IMR-90 (cell line): ENCODE data around the gene ASTN2. TPM values are rescaled to one million over a fixed set of nuclear protein-coding genes. Genes with fewer than 3 reads are reported as not detected.

ENCODE experiments used
- ATAC-seq: fragments of 200-7000 bp; cut with Tn5 transposase; 2 replicates; pipeline ENCODE4 v1.9.1; 2020; ENCODE audit warnings: low read depth, mild to moderate bottlenecking, moderate library complexity
- BruUV-seq: library from RNA; stranded (reverse); fragments of 400-500 nt; replicated peaks from 2 replicates; lab custom pipeline; 2021; lab: Mats Ljungman, UMichigan
- CTCF ChIA-PET: fragments of 300-600 bp; formaldehyde crosslinking; extraction: SDS; loops from one replicate; lab custom pipeline; 2021; ENCODE audit warnings: antibody characterized with exemption; lab: Yijun Ruan, JAX
- POLR2A ChIA-PET: fragments of 300-600 bp; sonication (Branson Sonifier 250); formaldehyde crosslinking; loops from one replicate; lab custom pipeline; 2022; ENCODE audit warnings: antibody characterized with exemption; ENCODE audit not compliant: unreplicated experiment; lab: Charles Lee
- DNase-seq: peaks from one replicate; pipeline ENCODE4 v3.0.0; 2013
- H2AFZ ChIP-seq: replicated peaks from 2 replicates; pipeline ENCODE3; 2013; ENCODE audit warnings: low read length, mild to moderate bottlenecking; ENCODE audit not compliant: poor library complexity
- H2AK5ac ChIP-seq: 2 replicates; pipeline ENCODE4 v1.6.1; 2013; ENCODE audit warnings: low read depth, low read length, inconsistent platforms
- H2AK9ac ChIP-seq: replicated peaks from 2 replicates; pipeline ENCODE3; 2013; ENCODE audit warnings: mild to moderate bottlenecking, low read depth, low read length, moderate library complexity; ENCODE audit not compliant: poor library complexity
- H2BK120ac ChIP-seq: 2 replicates; pipeline ENCODE4 v1.6.1; 2013; ENCODE audit warnings: low read depth, low read length, inconsistent platforms
- H2BK15ac ChIP-seq: 3 replicates; pipeline ENCODE4 v1.6.1; 2013; ENCODE audit warnings: low read depth, low read length, inconsistent platforms
- H2BK20ac ChIP-seq: 2 replicates; pipeline ENCODE4 v1.6.1; 2013; ENCODE audit warnings: low read depth, mild to moderate bottlenecking, inconsistent platforms, low read length, moderate library complexity
- H2BK5ac ChIP-seq: 2 replicates; pipeline ENCODE4 v1.6.1; 2013; ENCODE audit warnings: mild to moderate bottlenecking, low read depth, low read length, inconsistent platforms; ENCODE audit not compliant: poor library complexity, severe bottlenecking
- H3K14ac ChIP-seq: replicated peaks from 2 replicates; pipeline ENCODE4 v1.6.1; 2013; ENCODE audit warnings: low read depth, low read length, inconsistent platforms
- H3K18ac ChIP-seq: 2 replicates; pipeline ENCODE4 v1.6.1; 2013; ENCODE audit warnings: low read depth, low read length, control low read depth
- H3K23ac ChIP-seq: 2 replicates; pipeline ENCODE4 v1.6.1; 2013; ENCODE audit warnings: low read depth, low read length, inconsistent platforms
- H3K27ac ChIP-seq: 2 replicates; pipeline ENCODE4 v1.5.1; 2013; ENCODE audit warnings: mild to moderate bottlenecking, control low read depth, low read length; ENCODE audit not compliant: insufficient read depth
- H3K27me3 ChIP-seq: 2 replicates; pipeline ENCODE4 v1.6.1; 2013; ENCODE audit warnings: low read length; ENCODE audit not compliant: control insufficient read depth, insufficient read depth
- H3K36me3 ChIP-seq: 2 replicates; pipeline ENCODE4 v1.6.1; 2013; ENCODE audit warnings: low read length, mixed read lengths; ENCODE audit not compliant: control insufficient read depth, insufficient read depth
- H3K4ac ChIP-seq: 2 replicates; pipeline ENCODE4 v1.6.1; 2013; ENCODE audit warnings: low read depth, low read length, inconsistent platforms
- H3K4me1 ChIP-seq: 2 replicates; pipeline ENCODE4 v1.6.1; 2013; ENCODE audit warnings: low read length, mixed read lengths; ENCODE audit not compliant: control insufficient read depth, insufficient read depth
- H3K4me2 ChIP-seq: 2 replicates; pipeline ENCODE4 v1.6.1; 2013; ENCODE audit warnings: low read depth, mild to moderate bottlenecking, control low read depth, low read length, moderate library complexity
- H3K4me3 ChIP-seq: 2 replicates; pipeline ENCODE4 v1.5.1; 2013; ENCODE audit warnings: low read depth, mild to moderate bottlenecking, control low read depth, low read length, moderate library complexity; ENCODE audit not compliant: insufficient read depth
- H3K56ac ChIP-seq: 2 replicates; pipeline ENCODE4 v1.6.1; 2013; ENCODE audit warnings: low read length, inconsistent platforms; ENCODE audit not compliant: insufficient read depth; ENCODE audit errors: extremely low read depth
- H3K79me1 ChIP-seq, 2 experiments: 2 replicates each; pipeline ENCODE4 v1.6.1; 2013; ENCODE audit warnings: low read length in 2 of 2, inconsistent platforms in 1 of 2, low read depth in 1 of 2
- H3K9ac ChIP-seq: 2 replicates; pipeline ENCODE4 v1.6.1; 2013; ENCODE audit warnings: low read depth, low read length, control low read depth
- H3K9me1 ChIP-seq: 2 replicates; pipeline ENCODE4 v1.6.1; 2013; ENCODE audit warnings: low read length, inconsistent platforms; ENCODE audit not compliant: insufficient read depth
- H3K9me3 ChIP-seq: 2 replicates; pipeline ENCODE4 v1.6.1; 2013; ENCODE audit warnings: low read length; ENCODE audit not compliant: control insufficient read depth, insufficient read depth
- H4K20me1 ChIP-seq: 2 replicates; pipeline ENCODE4 v1.6.1; 2013; ENCODE audit warnings: low read length, inconsistent platforms; ENCODE audit not compliant: insufficient read depth
- H4K5ac ChIP-seq: 2 replicates; pipeline ENCODE4 v1.6.1; 2013; ENCODE audit warnings: mild to moderate bottlenecking, low read depth, low read length, control low read depth
- H4K8ac ChIP-seq, 2 experiments: 2 replicates each; pipeline ENCODE4 v1.6.1; 2013; ENCODE audit warnings: low read depth in 2 of 2, low read length in 2 of 2, control low read depth in 1 of 2, inconsistent platforms in 1 of 2
- H4K91ac ChIP-seq: 2 replicates; pipeline ENCODE4 v1.6.1; 2013; ENCODE audit warnings: low read depth, low read length, inconsistent platforms; ENCODE audit not compliant: insufficient read depth
- BHLHE40 ChIP-seq: fragments of 150-350 bp; IDR thresholded peaks from 2 replicates; pipeline ENCODE4 v1.6.1; 2016; ENCODE audit warnings: mild to moderate bottlenecking, low read depth, low read length
- CEBPB ChIP-seq: IDR thresholded peaks from 2 replicates; pipeline ENCODE4 v1.6.1; 2012; ENCODE audit warnings: low read depth, low read length, improper control_type of control experiment
- CTCF ChIP-seq: conservative IDR thresholded peaks from 2 replicates; pipeline ENCODE4 v1.5.1; 2012; ENCODE audit warnings: mild to moderate bottlenecking, low read depth, low read length, improper control_type of control experiment
- ELK1 ChIP-seq: fragments of 150-350 bp; IDR thresholded peaks from 2 replicates; pipeline ENCODE4 v1.6.1; 2016; ENCODE audit warnings: low read depth, mild to moderate bottlenecking, low read length, moderate library complexity, borderline replicate concordance
- FOS ChIP-seq: fragments of 150-350 bp; IDR thresholded peaks from 2 replicates; pipeline ENCODE4 v1.6.1; 2016; ENCODE audit warnings: low read depth, low read length
- MAFK ChIP-seq: IDR thresholded peaks from 2 replicates; pipeline ENCODE4 v1.6.1; 2012; ENCODE audit warnings: low read depth, low read length, improper control_type of control experiment
- MAZ ChIP-seq: IDR thresholded peaks from 2 replicates; pipeline ENCODE4 v1.6.1; 2012; ENCODE audit warnings: low read depth, mild to moderate bottlenecking, low read length, improper control_type of control experiment, moderate library complexity, borderline replicate concordance
- MXI1 ChIP-seq: IDR thresholded peaks from 2 replicates; pipeline ENCODE4 v1.6.1; 2012; ENCODE audit warnings: low read depth, mild to moderate bottlenecking, low read length, moderate library complexity, borderline replicate concordance
- RCOR1 ChIP-seq: IDR thresholded peaks from 2 replicates; pipeline ENCODE4 v1.6.1; 2012; ENCODE audit warnings: mild to moderate bottlenecking, low read length, improper control_type of control experiment; ENCODE audit not compliant: insufficient replicate concordance
- SMC3 ChIP-seq: fragments of 150-350 bp; IDR thresholded peaks from 2 replicates; pipeline ENCODE4 v1.6.1; 2016; ENCODE audit warnings: low read depth, mild to moderate bottlenecking, antibody characterized with exemption, low read length, moderate library complexity
- USF2 ChIP-seq: fragments of 150-350 bp; IDR thresholded peaks from 2 replicates; pipeline ENCODE4 v1.6.1; 2017; ENCODE audit warnings: mild to moderate bottlenecking, antibody characterized with exemption, low read length, low read depth
- WGBS, 2 experiments: methylation state at CpG; one replicate each; pipeline versions ENCODE4 v1.1.5 to v1.1.7; 2013; ENCODE audit warnings: missing lambda C conversion rate in 2 of 2; ENCODE audit not compliant: insufficient read length in 1 of 2; ENCODE audit errors: extremely low coverage in 2 of 2; 5-methylcytosine and 5-hydroxymethylcytosine counted together
- dilution Hi-C: fragments of 300-500 bp; cut with HindIII; formaldehyde crosslinking; loops from one replicate; pipeline ENCODE4 v1.14.3; 2018; ENCODE audit warnings: low sequenced_read_pairs; ENCODE audit not compliant: unreplicated experiment
- in situ Hi-C: fragments of 300-500 bp; cut with MboI; formaldehyde crosslinking; loops from 3 replicates; pipeline ENCODE4 v1.14.3; 2019; ENCODE audit warnings: low sequenced_read_pairs, inconsistent platforms, mixed read lengths
- intact Hi-C: fragments of 100-400 bp; cut with micrococcal nuclease; formaldehyde crosslinking; loops from 2 replicates; pipeline ENCODE4 v1.10.0; 2022
- polyA plus RNA-seq, 3 experiments: library from polyadenylated mRNA; depleted of rRNA; stranded (reverse); fragments of >200 nt; gene quantifications; 2 replicates each; pipeline ENCODE4 v1.2.3, GENCODE V29; 2012; ENCODE audit warnings: low replicate concordance in 1 of 3
- total RNA-seq: library from RNA; depleted of rRNA; stranded (reverse); fragments of >200 nt; gene quantifications from 2 replicates; pipeline ENCODE4 v1.2.3, GENCODE V29; 2012

The ASTN2 gene
- total and polyA plus RNA-seq, 2 of the 4 experiments (the other 2 are of a cell fraction): 3.8 to 6.8 TPM

- POLR2A ChIA-PET: no interaction called here
Measured at GRCh38 chr9:117122953-117123352, 291.9 kb downstream of the ASTN2 start.

More at GRCh38 chr9:117122953-117123352, 291.9 kb downstream of the ASTN2 start:
- Histone ChIP-seq H3K4me3 (no peak overlapping the region), H2AFZ (no peak overlapping the region), H4K8ac (no peak overlapping the region), H2BK20ac (no peak overlapping the region), H3K9me3 (0 out of 2 replicates have a peak, but pooled peaks cover 2% of the 10 kb centered on the region), H2BK15ac (no peak overlapping the region), H4K20me1 (no peaks in the 10 kb centered on the region), H3K27me3 (no peaks in the 10 kb centered on the region), H3K9ac (no peak overlapping the region), H3K4ac (no peak overlapping the region), H2BK5ac (no peak overlapping the region), H2BK120ac (no peak overlapping the region), H3K14ac (no peak overlapping the region), H3K4me1 (no peaks in the 10 kb centered on the region), H2AK9ac (no peak overlapping the region), H4K5ac (no peak overlapping the region), H3K23ac (no peak overlapping the region), H3K4me2 (no peak overlapping the region), H3K18ac (no peak overlapping the region), H3K27ac (no peak overlapping the region), H2AK5ac (no peak overlapping the region), H3K9me1 (no peaks in the 10 kb centered on the region), H4K91ac (no peak overlapping the region), H3K56ac (no peak overlapping the region), H3K79me1 (no peaks in the 10 kb centered on the region), H3K36me3 (no peaks in the 10 kb centered on the region)
- intact Hi-C loops: no loop called here
- in situ Hi-C loops: no loop called here
- ATAC-seq: no peak
- DNase-seq: no peak
- CTCF ChIA-PET: no interaction called here
- dilution Hi-C loops: no loop called here
- WGBS, 2 experiments: 79% methylated on average over 3 of the region's 3 CpGs; no CpG with 5 or more reads in 1 of the 2 experiments
- no peak for TF ChIP-seq BHLHE40
- TF ChIP-seq USF2: no peak
- TF ChIP-seq MXI1: no peak
- TF ChIP-seq MAZ: no peak
- no peak for TF ChIP-seq FOS
- no peak for TF ChIP-seq RCOR1
- TF ChIP-seq CTCF: no peak
- TF ChIP-seq CEBPB: no peak
- TF ChIP-seq SMC3: no peak
- TF ChIP-seq MAFK: no peak
- TF ChIP-seq ELK1: no peak
- BruUV-seq: no TSS peak
